ENCODE results near the gene ENGASE. TPM values are rescaled to one million over a fixed set of nuclear protein-coding genes. Genes with fewer than 3 reads are reported as not detected.

Gene ENGASE
- polyA plus RNA-seq, 3 donors, result 6.9 to 17.1 (median 14.9) TPM

- DNase-seq (ENCODE audit: low read depth in 3 of 3, low spot score in 2 of 3), result no peak
These were observed 4.0 kb downstream of the ENGASE start for GRCh38 chr17:79078476-79079190.

- no peak for DNase-seq (ENCODE audit: low read depth in 3 of 3, low spot score in 2 of 3)
These were observed 5.0 kb downstream of the ENGASE start for GRCh38 chr17:79079421-79080200.

GRCh38 chr17:79080349-79080748, 5.7 kb downstream of the ENGASE start:
- no peak for DNase-seq (ENCODE audit: low read depth in 3 of 3, low spot score in 2 of 3)

- DNase-seq (ENCODE audit: low read depth in 3 of 3, low spot score in 2 of 3), result no peak
These were observed 6.2 kb downstream of the ENGASE start for GRCh38 chr17:79080761-79081290.

GRCh38 chr17:79081571-79082276, 7.1 kb downstream of the ENGASE start:
- DNase-seq (ENCODE audit: low read depth in 3 of 3, low spot score in 2 of 3), result no peak

GRCh38 chr17:79082311-79083190, 7.9 kb downstream of the ENGASE start:
- no peak for DNase-seq (ENCODE audit: low read depth in 3 of 3, low spot score in 2 of 3)

GRCh38 chr17:79083191-79083971, 8.8 kb downstream of the ENGASE start:
- DNase-seq (ENCODE audit: low read depth in 3 of 3, low spot score in 2 of 3), result no peak

GRCh38 chr17:79084291-79085153, 9.9 kb downstream of the ENGASE start:
- no peak for DNase-seq (ENCODE audit: low read depth in 3 of 3, low spot score in 2 of 3)

- DNase-seq (ENCODE audit: low read depth in 3 of 3, low spot score in 2 of 3), result no peak
These were observed 10.7 kb downstream of the ENGASE start for GRCh38 chr17:79085154-79085920.

GRCh38 chr17:79085921-79086551, 11.4 kb downstream of the ENGASE start:
- DNase-seq (ENCODE audit: low read depth in 3 of 3, low spot score in 2 of 3), result no peak

GRCh38 chr17:79086609-79087427, 12.2 kb downstream of the ENGASE start:
- DNase-seq (ENCODE audit: low read depth in 3 of 3, low spot score in 2 of 3), result no peak

- DNase-seq (ENCODE audit: low read depth in 3 of 3, low spot score in 2 of 3), result no peak
These were observed 13.0 kb downstream of the ENGASE start for GRCh38 chr17:79087428-79088143.

- DNase-seq (ENCODE audit: low read depth in 3 of 3, low spot score in 2 of 3), result no peak
These were observed 13.8 kb downstream of the ENGASE start for GRCh38 chr17:79088247-79088996.

GRCh38 chr17:79088997-79089328, 14.3 kb downstream of the ENGASE start:
- no peak for DNase-seq (ENCODE audit: low read depth in 3 of 3, low spot score in 2 of 3)

- DNase-seq (ENCODE audit: low read depth in 3 of 3, low spot score in 2 of 3), result no peak
These were observed 15.3 kb downstream of the ENGASE start for GRCh38 chr17:79089720-79090442.

Measured in right renal cortex interstitium (tissue), 3 donors.